Smooth muscle cell of the umbilical artery (primary cell): ENCODE measurements around the gene FBLN1. TPM values are rescaled to one million over a fixed set of nuclear protein-coding genes. Genes with fewer than 3 reads are reported as not detected.

Experiments used
- total RNA-seq: library from RNA; depleted of rRNA; stranded (reverse); fragments of >200 nt; gene quantifications from 2 replicates; pipeline ENCODE4 v1.2.3, GENCODE V29; 2014

Gene FBLN1
- 41.6 and 80.2 TPM in 2 replicates for total RNA-seq

GRCh38 chr22:45502215-45503049 lies at the start of gene FBLN1:
Gene FBLN1 (plus strand): TSS chr22:45502883. CDS start chr22:45502986, 103 bp downstream.

Other genes starting within 250 kb of the FBLN1 start
- gene UPK3A, start 217.9 kb upstream of the FBLN1 start, total RNA-seq: not detected in 2 replicates
- 10.4 and 13.6 TPM in 2 replicates for gene FAM118A, start 192.9 kb upstream of the FBLN1 start, total RNA-seq
- gene SMC1B, start 89.3 kb upstream of the FBLN1 start, total RNA-seq: not detected in 2 replicates
- 0.30 and 0.78 TPM in 2 replicates for gene RIBC2, start 89.2 kb upstream of the FBLN1 start, total RNA-seq
- gene ATXN10, start 169.0 kb downstream of the FBLN1 start, total RNA-seq: 206 and 221 TPM in 2 replicates